Psoas muscle (tissue), 8 donors: ENCODE data around the gene FGF11. TPM values are rescaled to one million over a fixed set of nuclear protein-coding genes. Genes with fewer than 3 reads are reported as not detected.

Source experiments
- ATAC-seq, 4 donors: fragments of 200-7000 bp; cut with Tn5 transposase; one replicate each; pipeline ENCODE4 v1.9.1; 2020; ENCODE audit warnings: moderate library complexity in 3 of 4, mild to moderate bottlenecking in 2 of 4
- DNase-seq, 2 donors: peaks; one replicate each; pipeline ENCODE4 v3.0.0-alpha.2; 2020
- H3K27ac ChIP-seq: fragments of 200-600 bp; one replicate; pipeline ENCODE4 v1.8.0; 2022
- H3K27me3 ChIP-seq, 3 donors: fragments of 200-600 bp in 1 of 3; one replicate each; pipeline versions ENCODE4 v1.6.1 to v1.8.0; 2013 to 2022; ENCODE audit warnings: low read length in 2 of 3, mild to moderate bottlenecking in 2 of 3, moderate library complexity in 1 of 3; ENCODE audit not compliant: insufficient read depth in 3 of 3
- H3K36me3 ChIP-seq, 2 donors: fragments of 200-600 bp in 1 of 2; one replicate each; pipeline versions ENCODE4 v1.6.1 to v1.8.0; 2013 to 2022; ENCODE audit warnings: low read depth in 1 of 2, mild to moderate bottlenecking in 1 of 2, moderate library complexity in 1 of 2; ENCODE audit not compliant: insufficient read depth in 1 of 2
- H3K4me1 ChIP-seq: fragments of 200-600 bp; one replicate; pipeline ENCODE4 v1.8.0; 2022
- H3K4me3 ChIP-seq: fragments of 200-600 bp; one replicate; pipeline ENCODE4 v1.8.0; 2022; ENCODE audit warnings: mild to moderate bottlenecking
- H3K9me3 ChIP-seq: fragments of 200-600 bp; one replicate; pipeline ENCODE4 v1.8.0; 2022
- WGBS, 3 donors: extraction: QIAGEN DNeasy Blood & Tissue Kit; methylation state at CpG; one replicate each; pipeline versions ENCODE4 v1.1.6 to v1.1.7; 2013; 5-methylcytosine and 5-hydroxymethylcytosine counted together
- intact Hi-C, 2 donors: fragments of 100-400 bp; cut with DNase I; formaldehyde crosslinking; loops; one replicate each; pipeline versions ENCODE4 v1.11.0 to v1.14.2; 2022
- polyA plus RNA-seq, 3 donors: library from polyadenylated mRNA; stranded (reverse); fragments of 200-250 nt; gene quantifications; one replicate each; pipeline ENCODE4 v1.2.3, GENCODE V29; 2013
- total RNA-seq, 4 donors: library from RNA; stranded (reverse); fragmentation: NEBNext Ultra II Directional in 2 of 4; extraction: Animal tissue kit (Norgen Biotek cat#: 25700) in 2 of 4; gene quantifications; one replicate each; pipeline versions ENCODE4 v1.2.1 to v1.2.4, GENCODE V29; 2021 to 2023
- TF ChIP-seq, protein P1 (sequence below): fragments of 200-600 bp; IDR thresholded peaks from one replicate; pipeline ENCODE4 v1.8.0; 2022; ENCODE audit warnings: antibody characterized with exemption
- donor health status: healthy with polysubstance abuse.
- donor health status: DM: no; HTN: no; CAD: no; lungs with moderate emphysema.
- donor health status: Bipolar disorder and iron deficiency.
- donor health status: healthy.
- donor health status: DM: yes; HTN: yes; CAD: no.
- donor health status: DM: no; HTN: no; CAD: no.
- donor health status: DM: no; HTN: no; CAD: no.
- donor health status: DM: yes; HTN: yes; CAD: no.

The FGF11 gene
- total and polyA plus RNA-seq, 7 donors, result 2.0 to 21.1 (median 4.4) TPM

DNA sequence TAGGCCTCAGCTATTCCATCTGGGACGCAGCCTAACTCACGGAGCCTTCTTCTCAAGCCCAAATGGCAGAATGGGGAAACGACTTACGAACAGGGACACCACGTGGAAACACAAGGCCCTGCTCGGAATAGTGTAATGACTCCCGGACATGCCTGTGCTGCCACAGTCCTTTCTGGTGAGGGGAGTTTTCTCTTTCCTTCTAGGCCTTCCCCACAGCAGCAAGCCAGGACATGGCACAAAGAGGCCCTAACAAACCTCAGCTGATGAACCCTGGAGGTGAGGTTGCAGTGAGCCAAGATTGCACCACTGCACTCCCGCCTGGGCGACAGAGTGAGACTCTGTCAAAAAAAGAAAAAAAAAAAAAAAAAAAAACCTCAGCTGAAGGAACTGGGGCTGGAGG, 24.8 kb downstream of the FGF11 start:
- TF ChIP-seq, protein P1, sequence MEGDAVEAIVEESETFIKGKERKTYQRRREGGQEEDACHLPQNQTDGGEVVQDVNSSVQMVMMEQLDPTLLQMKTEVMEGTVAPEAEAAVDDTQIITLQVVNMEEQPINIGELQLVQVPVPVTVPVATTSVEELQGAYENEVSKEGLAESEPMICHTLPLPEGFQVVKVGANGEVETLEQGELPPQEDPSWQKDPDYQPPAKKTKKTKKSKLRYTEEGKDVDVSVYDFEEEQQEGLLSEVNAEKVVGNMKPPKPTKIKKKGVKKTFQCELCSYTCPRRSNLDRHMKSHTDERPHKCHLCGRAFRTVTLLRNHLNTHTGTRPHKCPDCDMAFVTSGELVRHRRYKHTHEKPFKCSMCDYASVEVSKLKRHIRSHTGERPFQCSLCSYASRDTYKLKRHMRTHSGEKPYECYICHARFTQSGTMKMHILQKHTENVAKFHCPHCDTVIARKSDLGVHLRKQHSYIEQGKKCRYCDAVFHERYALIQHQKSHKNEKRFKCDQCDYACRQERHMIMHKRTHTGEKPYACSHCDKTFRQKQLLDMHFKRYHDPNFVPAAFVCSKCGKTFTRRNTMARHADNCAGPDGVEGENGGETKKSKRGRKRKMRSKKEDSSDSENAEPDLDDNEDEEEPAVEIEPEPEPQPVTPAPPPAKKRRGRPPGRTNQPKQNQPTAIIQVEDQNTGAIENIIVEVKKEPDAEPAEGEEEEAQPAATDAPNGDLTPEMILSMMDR, result no peak
- ATAC-seq, result no peak
- whole genome bisulfite sequencing, 3 donors, result 88 to 94% (median 94%) methylated on average over 9 of the region's 9 CpGs

DNA sequence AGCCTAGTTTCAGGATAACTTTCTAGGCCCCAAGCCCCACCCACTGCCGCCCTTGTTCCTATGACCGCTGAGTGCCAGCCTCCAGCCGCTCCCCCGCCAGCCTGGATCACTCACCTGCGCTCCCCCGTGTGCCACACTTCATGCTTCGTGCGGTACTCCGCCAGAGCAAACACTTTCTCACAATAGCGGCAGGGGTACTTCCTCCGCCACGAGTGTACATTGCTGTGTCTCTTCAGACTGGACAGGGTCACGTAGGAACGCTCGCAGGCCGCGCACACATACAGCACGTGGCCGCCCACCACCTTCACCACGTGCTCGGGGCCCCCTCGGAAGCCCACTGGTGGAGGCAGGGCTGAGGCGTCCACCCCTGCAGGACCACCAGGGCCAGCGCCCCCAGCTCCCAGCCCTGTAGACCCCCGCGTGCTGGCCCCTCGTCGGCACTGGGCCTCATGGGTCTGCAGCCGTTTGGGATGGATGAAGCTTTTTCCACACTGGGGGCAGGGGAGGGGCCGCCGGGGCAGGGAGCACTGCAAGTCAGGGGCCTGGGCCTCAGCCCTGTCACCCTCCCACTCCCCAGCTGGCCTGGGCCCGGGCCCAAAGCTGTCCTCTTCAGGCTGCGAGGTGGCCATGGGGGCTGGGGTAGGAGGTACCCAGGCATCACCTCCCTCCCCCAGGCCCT, 26.4 kb downstream of the FGF11 start:
- WGBS, 3 donors, result 84 to 88% (median 87%) methylated on average over 32 to 33 of the region's 33 CpGs
- H3K36me3 ChIP-seq, result peaks cover 0 to 47% of the 10 kb centered on the region in 2 donors
- ATAC-seq (peak in 2 of 4 donors; percentile 1 to 3), DNase-seq (no peak)
- H3K9me3 ChIP-seq, result no peaks in the 10 kb centered on the region
- intact Hi-C loops, result no loop called here
- H3K27ac ChIP-seq, result peak overlapping the region; percentile 66
- peaks cover 24% of the 10 kb centered on the region for H3K4me1 ChIP-seq
- TF ChIP-seq, protein P1, result no peak
- H3K4me3 ChIP-seq, result no peak overlapping the region
- H3K27me3 ChIP-seq, result no peaks in the 10 kb centered on the region

More for the DNA sequence above, 24.8 kb downstream of the FGF11 start:
- H3K4me3 ChIP-seq, result no peak overlapping the region
- peaks cover 17% of the 10 kb centered on the region for H3K4me1 ChIP-seq
- peaks cover 0 to 47% of the 10 kb centered on the region in 2 donors for H3K36me3 ChIP-seq
- no peaks in the 10 kb centered on the region for H3K9me3 ChIP-seq
- no peak overlapping the region for H3K27ac ChIP-seq
- H3K27me3 ChIP-seq, result no peaks in the 10 kb centered on the region
- intact Hi-C loops, result no loop called here
- DNase-seq, result no peak

DNA sequence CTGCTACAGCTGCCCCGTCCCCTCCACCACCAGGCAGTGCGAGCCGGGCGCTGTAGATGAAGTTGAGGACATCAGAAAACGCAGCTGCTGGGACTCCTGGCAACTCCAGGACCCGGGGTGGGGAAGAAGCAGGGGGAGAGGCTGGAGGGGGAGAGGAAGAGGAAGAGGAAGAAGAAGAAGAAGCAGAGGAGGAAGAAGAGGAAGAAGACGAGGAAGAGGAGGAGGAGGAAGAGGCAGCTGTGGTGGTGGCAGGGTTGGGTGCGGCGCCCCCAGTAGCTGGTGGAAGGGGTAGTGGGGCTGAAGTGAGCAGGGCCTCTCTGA, 27.0 kb downstream of the FGF11 start:
- 59 to 65% (median 62%) methylated on average over 9 of the region's 9 CpGs for WGBS, 3 donors
- H3K4me3 ChIP-seq, result no peak overlapping the region
- H3K27me3 ChIP-seq, result no peaks in the 10 kb centered on the region
- intact Hi-C loops, result no loop called here
- DNase-seq (no peak), ATAC-seq (no peak)
- no peaks in the 10 kb centered on the region for H3K9me3 ChIP-seq
- peak overlapping the region; percentile 66 for H3K27ac ChIP-seq
- peaks cover 0 to 47% of the 10 kb centered on the region in 2 donors for H3K36me3 ChIP-seq
- H3K4me1 ChIP-seq, result peaks cover 27% of the 10 kb centered on the region
- TF ChIP-seq, protein P1, result no peak

DNA sequence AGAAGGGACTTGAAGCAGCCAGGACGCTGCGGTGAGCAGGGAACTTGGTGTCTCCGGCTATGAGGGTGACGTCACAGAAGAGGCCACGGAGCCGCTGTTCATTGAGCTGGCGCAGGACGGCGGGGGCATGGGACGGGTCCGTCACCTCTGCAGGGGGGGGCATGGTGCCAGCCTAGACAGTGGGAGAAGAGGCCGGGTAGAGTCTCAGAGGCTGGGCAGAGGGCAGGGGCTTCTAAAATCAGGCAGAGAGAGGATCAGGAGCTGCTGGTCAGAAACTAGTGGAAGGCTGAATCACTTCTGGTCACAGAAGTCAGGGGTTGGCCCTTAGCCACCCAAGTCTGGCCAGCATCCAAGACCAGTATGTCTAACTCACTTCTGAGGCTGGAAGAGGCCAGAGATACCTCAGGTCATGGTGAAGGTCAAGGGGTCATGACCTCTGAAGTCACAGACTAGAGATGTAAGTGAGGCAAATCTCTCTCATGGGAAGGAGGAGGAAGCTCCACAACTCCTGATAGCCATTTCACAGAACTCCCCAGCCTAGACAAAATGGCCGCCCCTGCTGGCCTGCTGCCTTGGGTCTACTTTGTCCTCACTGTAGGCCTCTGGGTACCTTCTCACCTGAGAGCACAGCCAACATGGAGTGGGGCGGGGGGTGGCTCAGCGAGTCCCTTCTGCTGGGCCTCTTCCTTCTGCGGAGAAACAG, 27.5 kb downstream of the FGF11 start:
- ATAC-seq (peak; percentile 62 to 73 (median 66)), DNase-seq (peak; percentile 83 to 90)
- intact Hi-C loops, result no loop called here
- Histone ChIP-seq H3K27me3 (no peaks in the 10 kb centered on the region), H3K27ac (peak overlapping the region; percentile 66), H3K4me1 (peaks cover 31% of the 10 kb centered on the region), H3K36me3 (peaks cover 0 to 44% of the 10 kb centered on the region in 2 donors), H3K9me3 (no peaks in the 10 kb centered on the region), H3K4me3 (no peak overlapping the region)
- TF ChIP-seq, protein P1, result no peak
- 40 to 68% (median 48%) methylated on average over 15 to 16 of the region's 16 CpGs for WGBS, 3 donors
